Aorta (tissue), 5 donors: Measurements from ENCODE around the gene SEMA3E. TPM values are rescaled to one million over a fixed set of nuclear protein-coding genes. Genes with fewer than 3 reads are reported as not detected.
"Not testable (repeated sequence)": the region's sequence is repeated elsewhere in the genome, so short reads cannot be mapped to it uniquely, and the experiment has no call there.

Source experiments
- ATAC-seq: fragments of 200-7000 bp; cut with Tn5 transposase; one replicate; pipeline ENCODE4 v1.9.1; 2022; ENCODE audit warnings: moderate library complexity; ENCODE audit not compliant: low FRiP score
- DNase-seq, 2 donors: peaks; one replicate each; pipeline ENCODE4 v3.0.0-alpha.2; 2020
- H3K27ac ChIP-seq, 2 donors: one replicate each; pipeline ENCODE4 v1.5.1; 2013; ENCODE audit warnings: low read length in 2 of 2, mild to moderate bottlenecking in 2 of 2, moderate library complexity in 2 of 2, control low read depth in 1 of 2, inconsistent platforms in 1 of 2, low read depth in 1 of 2
- H3K27me3 ChIP-seq, 2 donors: one replicate each; pipeline ENCODE4 v1.6.1; 2013; ENCODE audit warnings: control low read depth in 1 of 2, low read length in 1 of 2, mild to moderate bottlenecking in 1 of 2, moderate library complexity in 1 of 2; ENCODE audit not compliant: insufficient read depth in 2 of 2, control insufficient read depth in 1 of 2
- H3K36me3 ChIP-seq, 2 donors: one replicate each; pipeline ENCODE4 v1.6.1; 2013; ENCODE audit warnings: control low read depth in 1 of 2, low read length in 1 of 2, mild to moderate bottlenecking in 1 of 2; ENCODE audit not compliant: insufficient read depth in 2 of 2, control insufficient read depth in 1 of 2
- H3K4me1 ChIP-seq, 2 donors: one replicate each; pipeline ENCODE4 v1.6.1; 2013; ENCODE audit warnings: low read length in 2 of 2, control low read depth in 1 of 2, mild to moderate bottlenecking in 1 of 2, moderate library complexity in 1 of 2; ENCODE audit not compliant: insufficient read depth in 2 of 2, control insufficient read depth in 1 of 2
- H3K4me3 ChIP-seq, 2 donors: one replicate each; pipeline ENCODE4 v1.5.1; 2013; ENCODE audit warnings: low read length in 2 of 2, control low read depth in 1 of 2, mild to moderate bottlenecking in 1 of 2
- H3K9me3 ChIP-seq: one replicate; pipeline ENCODE4 v1.6.1; 2013; ENCODE audit warnings: mild to moderate bottlenecking, low read length; ENCODE audit not compliant: control insufficient read depth
- WGBS, 2 donors: extraction: QIAGEN DNeasy Blood & Tissue Kit; methylation state at CpG; one replicate each; pipeline ENCODE4 v1.1.7; 2013; 5-methylcytosine and 5-hydroxymethylcytosine counted together
- intact Hi-C, 2 donors: fragments of 100-400 bp; cut with DNase I; formaldehyde crosslinking; loops; one replicate each; pipeline versions ENCODE4 v1.14.2 to v1.15.0; 2022
- polyA plus RNA-seq, 2 donors: library from polyadenylated mRNA; stranded (reverse); fragments of 200-250 nt; gene quantifications; one replicate each; pipeline ENCODE4 v1.2.3, GENCODE V29; 2013
- total RNA-seq, 2 donors: library from RNA; stranded (reverse); fragmentation: NEBNext Ultra II Directional; extraction: Animal tissue kit (Norgen Biotek cat#: 25700); gene quantifications; one replicate each; pipeline ENCODE4 v1.2.1, GENCODE V29; 2021
- donor health status: healthy with polysubstance abuse.
- donor health status: Bipolar disorder and iron deficiency.
- donor health status: DM: no; HTN: no; CAD: no.
- donor health status: DM: no; HTN: no; CAD: no.
- donor health status: DM: yes; HTN: yes; CAD: no.

SEMA3E gene
- total and polyA plus RNA-seq, 4 donors: 0.38 to 35.0 (median 5.5) TPM

GRCh38 chr7:83684928-83685327, 36.0 kb upstream of the SEMA3E start:
- Histone ChIP-seq H3K36me3 (no peaks in the 10 kb centered on the region), H3K4me3 (no peak overlapping the region), H3K27me3 (no peaks in the 10 kb centered on the region), H3K4me1 (no peaks in the 10 kb centered on the region), H3K9me3 (no peaks in the 10 kb centered on the region), H3K27ac (no peak overlapping the region)
- 50 to 52% methylated on average over 3 of the region's 3 CpGs for WGBS, 2 donors
- intact Hi-C loops: no loop called here
- DNase-seq: no peak
- no peak for ATAC-seq

GRCh38 chr7:83681200-83681778, 32.4 kb upstream of the SEMA3E start:
- H3K27ac ChIP-seq: no peak overlapping the region
- H3K27me3 ChIP-seq: no peaks in the 10 kb centered on the region
- no peaks in the 10 kb centered on the region for H3K4me1 ChIP-seq
- H3K36me3 ChIP-seq: no peaks in the 10 kb centered on the region
- WGBS, 2 donors: 78% methylated on average over 4 of the region's 4 CpGs
- ATAC-seq (no peak), DNase-seq (no peak)
- H3K4me3 ChIP-seq: no peak overlapping the region
- H3K9me3 ChIP-seq: no peaks in the 10 kb centered on the region
- intact Hi-C loops: no loop called here

- peak; percentile 48 for ATAC-seq
Measured at GRCh38 chr7:83677180-83677866, 28.4 kb upstream of the SEMA3E start.

GRCh38 chr7:83673291-83673690, 24.4 kb upstream of the SEMA3E start:
- H3K27me3 ChIP-seq, ATAC-seq, H3K4me3 ChIP-seq, DNase-seq, H3K36me3 ChIP-seq, intact Hi-C loops, H3K9me3 ChIP-seq, H3K27ac ChIP-seq, H3K4me1 ChIP-seq: not testable (repeated sequence)
- WGBS, 2 donors: 98 to 99% methylated on average over 21 to 28 of the region's 28 CpGs

More at GRCh38 chr7:83677180-83677866, 28.4 kb upstream of the SEMA3E start:
- Histone ChIP-seq H3K4me3 (peak overlapping the region in 1 of 2 donors; percentile 20), H3K36me3 (no peaks in the 10 kb centered on the region), H3K27ac (no peak overlapping the region), H3K27me3 (no peaks in the 10 kb centered on the region), H3K4me1 (no peaks in the 10 kb centered on the region), H3K9me3 (no peaks in the 10 kb centered on the region)
- peak in 1 of 2 donors; percentile 56 for DNase-seq
- 13 to 23% methylated on average over 4 of the region's 4 CpGs for WGBS, 2 donors
- intact Hi-C loops: no loop called here

GRCh38 chr7:83672157-83672556, 23.2 kb upstream of the SEMA3E start:
- DNase-seq (no peak), ATAC-seq (no peak)
- Histone ChIP-seq H3K27ac (no peak overlapping the region), H3K36me3 (no peaks in the 10 kb centered on the region), H3K4me1 (no peaks in the 10 kb centered on the region), H3K4me3 (no peak overlapping the region), H3K9me3 (no peaks in the 10 kb centered on the region), H3K27me3 (no peaks in the 10 kb centered on the region)
- intact Hi-C loops: no loop called here
- 77 to 85% methylated on average over 2 of the region's 2 CpGs for WGBS, 2 donors

- no peaks in the 10 kb centered on the region for H3K9me3 ChIP-seq
- 85 to 87% methylated on average over 4 of the region's 4 CpGs for WGBS, 2 donors
- intact Hi-C loops: no loop called here
Measured at GRCh38 chr7:83663131-83663530, 14.2 kb upstream of the SEMA3E start.

GRCh38 chr7:83658126-83658525, 9.2 kb upstream of the SEMA3E start:
- intact Hi-C loops: no loop called here
- H3K36me3 ChIP-seq: no peaks in the 10 kb centered on the region
- H3K9me3 ChIP-seq: no peaks in the 10 kb centered on the region
- no peaks in the 10 kb centered on the region for H3K4me1 ChIP-seq
- no peak overlapping the region for H3K4me3 ChIP-seq
- ATAC-seq (no peak), DNase-seq (no peak)
- 23 to 38% methylated on average over 2 of the region's 2 CpGs for WGBS, 2 donors
- no peak overlapping the region for H3K27ac ChIP-seq
- no peaks in the 10 kb centered on the region for H3K27me3 ChIP-seq

More at GRCh38 chr7:83663131-83663530, 14.2 kb upstream of the SEMA3E start:
- Histone ChIP-seq H3K4me3 (no peak overlapping the region), H3K4me1 (no peaks in the 10 kb centered on the region), H3K27me3 (no peaks in the 10 kb centered on the region), H3K36me3 (no peaks in the 10 kb centered on the region), H3K27ac (no peak overlapping the region)
- peak in 1 of 2 donors; percentile 54 for DNase-seq
- no peak for ATAC-seq

- Histone ChIP-seq H3K27me3 (no peaks in the 10 kb centered on the region), H3K4me3 (no peak overlapping the region), H3K4me1 (no peaks in the 10 kb centered on the region), H3K36me3 (no peaks in the 10 kb centered on the region), H3K27ac (no peak overlapping the region), H3K9me3 (no peaks in the 10 kb centered on the region)
- ATAC-seq (no peak), DNase-seq (no peak)
- intact Hi-C loops: loop anchor here (1.0 to 2.0 kb wide), 2 partner anchors 245 to 246 kb away; no protein-coding TSS in a partner anchor
- whole genome bisulfite sequencing, 2 donors: 6 to 11% methylated on average over 2 of the region's 2 CpGs
Measured at GRCh38 chr7:83655951-83656556, 7.1 kb upstream of the SEMA3E start.

- no peak overlapping the region for H3K4me3 ChIP-seq
- H3K9me3 ChIP-seq: no peaks in the 10 kb centered on the region
- ATAC-seq: no peak
- no peaks in the 10 kb centered on the region for H3K4me1 ChIP-seq
- H3K27ac ChIP-seq: no peak overlapping the region
- no peaks in the 10 kb centered on the region for H3K36me3 ChIP-seq
- 96 to 100% methylated on average over 1 of the region's 1 CpG for WGBS, 2 donors
- no peaks in the 10 kb centered on the region for H3K27me3 ChIP-seq
- intact Hi-C loops: no loop called here
- no peak for DNase-seq
Measured at GRCh38 chr7:83652481-83652880, 3.5 kb upstream of the SEMA3E start.
